ENCODE results near the gene ARPC5.
A peak's percentile ranks its signal among the peaks of the same experiment; 100 is the strongest.
"Not testable (repeated sequence)": the region's sequence is repeated elsewhere in the genome, so short reads cannot be mapped to it uniquely, and the experiment has no call there.

Gene ARPC5

DNA sequence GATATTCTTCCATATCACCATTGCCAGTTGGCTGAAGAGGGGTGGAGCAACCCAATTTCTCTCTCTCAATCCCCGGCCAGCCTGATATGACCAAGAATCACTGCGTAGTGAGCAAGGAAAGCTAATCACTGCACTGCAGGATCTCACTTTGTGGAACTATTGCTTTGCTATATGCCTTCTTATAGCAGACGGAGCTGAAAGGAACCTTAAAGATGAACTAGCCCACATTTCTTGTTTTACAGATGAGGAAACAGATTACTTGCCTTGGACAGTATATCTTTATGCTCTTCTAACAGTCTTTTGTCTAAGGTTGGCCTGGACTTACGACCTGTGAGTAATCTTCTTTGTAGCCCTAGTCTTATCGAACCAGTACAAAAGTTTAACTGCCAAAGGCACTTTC, 9.9 kb upstream of the ARPC5 start:
- no peak for DNase-seq

DNA sequence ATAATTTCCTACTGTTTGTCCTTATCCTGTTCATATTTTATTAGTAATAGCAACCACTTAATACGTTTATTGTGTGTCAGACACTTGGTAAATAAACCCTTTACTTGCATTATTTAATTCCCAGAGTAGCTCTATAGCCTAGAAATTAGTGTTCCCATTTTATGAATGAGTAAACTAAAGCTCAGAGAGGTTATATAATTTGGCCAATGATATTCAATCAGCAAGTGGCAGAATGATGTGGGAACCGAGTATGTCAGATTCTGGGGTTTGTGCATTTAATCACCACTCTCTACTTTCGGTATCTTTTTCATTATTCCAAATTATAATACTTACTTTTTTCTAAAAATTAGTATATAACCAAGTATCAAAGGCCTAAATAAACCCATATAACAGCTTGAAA, 6.6 kb upstream of the ARPC5 start:
- DNase-seq, result no peak

DNA sequence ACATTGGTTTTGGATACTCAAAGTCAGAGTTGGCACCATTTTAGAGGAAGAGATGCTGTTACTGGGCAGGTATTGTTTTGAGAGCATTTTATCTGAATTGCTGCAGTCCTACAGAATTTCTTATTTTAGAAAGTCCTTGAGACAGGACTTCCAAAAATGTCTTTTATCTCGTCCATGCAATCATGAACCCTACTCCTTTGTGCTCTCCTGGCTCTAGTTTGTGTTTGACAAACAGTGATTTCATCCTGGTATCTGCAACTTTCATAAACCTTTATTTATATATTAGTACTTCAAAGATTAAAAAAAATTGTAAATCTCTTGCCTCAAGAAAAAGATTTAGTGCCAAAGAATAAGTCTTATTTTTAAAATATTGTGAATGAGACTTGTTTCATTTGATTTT, 4.6 kb upstream of the ARPC5 start:
- DNase-seq, result no peak

DNA sequence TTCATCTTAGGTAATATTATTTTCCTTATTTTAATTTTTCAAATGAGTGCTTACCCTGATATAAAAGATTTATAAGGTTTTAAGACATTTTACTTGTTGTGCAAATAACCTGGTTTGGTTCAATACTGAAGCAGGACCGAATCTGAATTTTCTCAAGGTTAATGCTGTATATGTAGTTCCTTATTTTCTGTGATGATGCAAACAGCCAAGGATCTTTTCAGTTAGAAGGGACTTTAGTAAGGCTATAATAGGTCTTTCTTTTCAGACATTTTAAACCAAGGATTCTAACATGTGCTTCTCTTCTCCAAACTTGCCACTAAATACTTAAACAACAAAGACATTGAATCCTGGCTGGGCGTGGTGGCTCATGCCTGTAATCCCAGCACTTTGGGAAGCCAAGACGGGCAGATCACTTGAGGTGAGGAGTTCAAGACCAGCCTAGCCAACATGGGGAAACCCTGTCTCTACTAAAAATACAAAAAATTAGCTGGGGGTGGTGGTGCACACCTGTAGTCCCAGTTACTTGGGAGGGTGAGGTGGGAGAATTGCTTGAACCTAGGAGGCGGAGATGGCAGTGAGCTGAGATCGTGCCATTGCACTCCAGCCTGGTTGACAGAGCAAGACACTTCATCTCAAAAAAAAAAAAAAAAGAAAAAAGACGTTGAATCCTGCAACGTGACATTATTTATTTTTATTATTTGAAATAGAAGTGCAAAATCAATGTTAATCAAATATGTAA, 3.2 kb upstream of the ARPC5 start:
- DNase-seq, result no peak

DNA sequence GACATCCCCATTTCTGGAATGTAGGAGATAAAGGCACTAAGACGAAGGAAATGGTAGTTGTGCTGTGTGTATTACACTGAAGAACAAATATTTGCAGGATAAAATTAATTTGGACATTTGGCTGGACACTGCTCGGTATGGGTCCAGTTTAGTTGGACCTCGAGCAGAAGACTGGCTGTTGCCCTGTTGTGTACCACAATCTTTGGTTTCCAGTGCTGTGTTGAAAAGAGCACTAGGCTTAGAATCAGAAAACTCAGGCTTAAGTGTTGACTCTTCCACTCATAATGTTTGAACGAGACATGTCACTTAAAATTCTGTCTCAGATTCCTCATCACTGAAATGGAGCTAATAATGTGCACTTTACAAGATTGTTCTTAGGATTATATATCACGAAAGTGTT, 1.2 kb upstream of the ARPC5 start:
- no peak for DNase-seq

DNA sequence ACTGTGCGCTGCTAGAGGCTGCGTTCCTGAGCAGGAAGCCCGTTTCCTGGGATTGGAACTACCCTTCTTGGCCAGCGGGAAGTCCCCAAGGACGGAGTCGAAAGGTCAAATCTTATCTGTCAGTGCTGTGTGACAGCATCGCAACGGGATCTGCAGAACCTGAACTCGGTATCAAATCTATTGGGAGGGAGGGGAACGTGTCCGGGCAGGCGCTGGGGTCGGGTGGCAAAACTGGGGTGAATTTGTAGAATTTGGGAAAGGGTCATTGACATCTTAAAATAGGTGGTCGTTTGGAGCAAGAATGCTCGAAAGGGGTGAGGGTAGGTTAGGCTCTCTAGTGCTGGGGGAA, 725 bp upstream of the ARPC5 start:
- DNase-seq, result no peak

DNA sequence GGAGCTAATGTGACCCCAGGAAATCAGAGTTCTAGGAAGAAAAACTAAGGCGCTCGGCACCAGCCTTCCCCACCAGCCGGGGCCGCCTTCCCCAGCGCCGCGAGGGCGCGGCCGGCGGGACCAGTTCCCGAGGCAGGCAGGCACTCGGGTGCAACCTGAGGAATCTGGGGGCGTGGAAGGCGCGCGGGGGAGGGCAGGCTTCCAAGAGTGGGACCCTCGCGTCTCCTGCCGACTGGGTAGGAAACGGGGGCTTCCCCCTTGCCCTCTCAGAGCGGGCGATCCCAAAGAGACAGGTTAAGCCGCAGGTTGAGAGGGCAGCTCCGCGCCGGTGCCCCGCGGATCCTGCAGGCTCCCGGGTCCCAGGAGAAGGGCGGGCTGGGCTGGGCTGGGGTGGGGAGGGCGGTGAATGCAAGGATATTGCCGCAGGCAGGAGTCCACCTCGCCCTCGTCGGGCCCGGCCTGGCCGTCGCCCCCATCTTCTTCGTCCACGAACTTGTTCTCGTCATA, 431 bp downstream of the ARPC5 start:
- peak; percentile 24 for DNase-seq

DNA sequence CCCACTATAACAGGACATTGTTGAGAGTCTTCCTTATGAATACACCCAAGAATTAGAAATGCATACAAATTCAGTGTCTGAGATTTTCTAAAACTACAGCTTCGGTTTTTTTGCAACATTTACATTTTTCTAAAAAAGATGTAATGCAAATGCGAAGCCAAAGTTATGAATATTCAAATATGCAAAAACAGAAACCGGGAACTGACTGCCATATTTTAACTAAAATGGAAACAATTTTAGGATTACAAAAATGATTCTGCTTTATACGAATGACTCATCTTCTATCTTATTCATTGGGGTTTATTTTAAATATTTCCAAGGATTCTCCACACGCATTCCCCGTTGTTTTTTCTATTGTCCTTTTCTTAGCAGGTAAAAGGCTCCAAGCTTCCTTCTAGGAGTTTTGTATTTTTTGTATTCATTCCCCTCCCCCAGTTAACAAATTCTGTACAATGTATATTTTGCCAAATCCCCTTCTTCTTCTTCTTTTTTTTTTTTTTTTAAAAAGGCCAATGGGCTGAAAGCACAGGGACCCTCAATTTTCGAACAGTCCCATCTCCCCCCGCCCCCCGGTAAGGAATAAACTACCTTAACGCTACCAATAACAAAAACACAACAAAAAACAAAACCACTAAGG, 1.0 kb downstream of the ARPC5 start:
- DNase-seq, result no peak

DNA sequence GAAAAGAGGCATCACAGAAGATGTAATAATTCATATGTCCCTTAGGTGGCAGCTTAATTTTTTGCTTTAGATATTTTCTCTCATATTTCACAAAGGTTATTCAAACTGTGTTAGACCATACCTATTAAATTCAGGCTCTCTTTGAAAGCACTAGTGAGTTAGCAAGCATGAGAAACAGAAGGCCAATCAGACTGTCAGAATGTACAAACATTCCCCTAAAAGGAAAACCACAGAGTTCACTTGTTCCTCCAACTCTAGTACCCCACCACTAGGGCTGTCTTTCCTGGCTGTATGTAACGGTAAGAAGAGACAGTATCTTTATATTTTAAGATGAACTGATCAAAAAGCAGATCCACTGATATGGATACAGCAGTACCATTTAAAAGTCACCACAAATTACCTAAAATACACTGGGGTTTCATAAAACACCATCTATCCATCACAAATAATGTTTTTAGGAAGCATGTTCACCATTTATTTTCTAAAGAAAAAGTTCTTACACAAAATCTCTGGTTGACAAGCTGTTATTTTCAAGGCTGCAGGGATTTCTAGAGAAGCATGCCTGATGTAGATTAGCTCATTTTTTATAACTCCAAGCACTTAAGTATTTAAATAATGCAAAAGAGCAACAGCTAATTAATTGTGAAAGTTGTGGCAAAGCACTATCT, 1.8 kb downstream of the ARPC5 start:
- DNase-seq, result no peak

DNA sequence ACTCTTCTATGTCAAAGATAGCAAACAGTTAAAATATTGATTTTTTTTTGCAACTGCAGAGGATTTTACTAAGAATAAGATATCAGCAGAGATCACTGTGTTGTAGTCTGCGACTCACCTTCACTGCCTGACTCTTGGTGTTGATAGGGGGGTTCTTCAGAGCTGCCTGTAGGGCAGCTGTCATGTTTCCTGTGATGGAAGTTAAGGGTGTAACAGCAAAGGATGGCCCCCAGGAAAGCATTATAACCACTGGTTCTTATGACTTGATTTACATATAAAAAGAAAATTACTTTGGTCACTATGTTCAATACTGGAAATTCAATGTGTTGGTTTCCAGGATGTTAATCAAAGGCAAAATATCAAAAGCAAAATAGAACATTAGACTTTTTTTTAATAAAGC, 2.6 kb downstream of the ARPC5 start:
- DNase-seq, result no peak

DNA sequence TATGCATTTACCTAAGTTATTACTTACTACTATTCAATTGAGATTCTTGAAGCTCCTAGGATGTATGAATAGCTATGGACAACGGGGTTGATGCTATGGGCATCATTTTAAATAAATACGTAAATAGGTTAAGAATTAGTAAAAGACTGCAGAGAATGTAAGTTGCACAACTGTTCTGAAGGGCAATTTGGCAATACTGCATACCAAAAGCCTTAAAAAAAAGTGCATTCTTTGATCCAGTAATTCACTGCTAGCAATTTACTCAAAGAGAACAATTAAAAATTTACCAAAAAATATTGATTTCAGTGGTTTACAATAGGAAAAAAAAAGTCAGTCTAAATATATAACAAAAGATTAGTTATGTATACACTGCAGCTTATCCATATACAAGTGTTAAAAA, 3.5 kb downstream of the ARPC5 start:
- no peak for DNase-seq

DNA sequence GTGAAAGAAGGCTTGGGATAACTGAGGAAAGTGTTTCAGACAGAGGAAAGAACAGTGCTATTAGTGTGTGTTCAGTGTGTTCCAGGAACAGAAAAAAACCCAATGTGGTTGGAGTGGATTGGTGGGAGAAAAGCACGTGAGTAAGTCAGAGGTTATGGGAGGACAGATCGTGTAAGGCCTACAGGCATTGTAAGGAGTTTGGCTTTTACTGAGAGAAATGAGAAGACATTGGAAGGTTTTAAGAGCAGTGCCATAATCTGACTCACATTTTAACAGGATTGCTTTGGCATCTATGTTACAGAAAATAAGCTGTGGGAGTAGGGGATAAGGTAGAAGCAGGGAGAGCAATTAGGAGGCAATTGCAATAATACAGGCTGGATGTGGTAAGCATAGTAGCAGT, 4.8 kb downstream of the ARPC5 start:
- no peak for DNase-seq

DNA sequence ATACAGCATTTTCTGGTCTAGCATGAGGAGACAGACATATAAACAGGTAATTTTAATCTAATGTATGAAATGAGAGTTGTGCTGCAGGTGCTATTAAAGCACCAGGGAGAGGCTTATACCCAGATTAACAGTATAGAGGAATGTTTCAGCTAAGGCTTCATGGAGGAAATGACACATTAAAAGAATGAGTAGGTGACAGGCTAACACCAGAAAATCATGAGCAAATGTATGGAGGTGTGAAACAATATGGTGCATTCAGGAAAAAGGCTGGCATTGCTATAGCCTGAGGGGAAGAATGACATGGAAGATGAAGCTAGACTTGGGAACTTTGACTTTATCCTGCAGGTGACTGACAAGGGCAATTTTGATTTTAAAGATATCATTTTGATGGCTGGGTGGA, 7.0 kb downstream of the ARPC5 start:
- DNase-seq, result no peak

DNA sequence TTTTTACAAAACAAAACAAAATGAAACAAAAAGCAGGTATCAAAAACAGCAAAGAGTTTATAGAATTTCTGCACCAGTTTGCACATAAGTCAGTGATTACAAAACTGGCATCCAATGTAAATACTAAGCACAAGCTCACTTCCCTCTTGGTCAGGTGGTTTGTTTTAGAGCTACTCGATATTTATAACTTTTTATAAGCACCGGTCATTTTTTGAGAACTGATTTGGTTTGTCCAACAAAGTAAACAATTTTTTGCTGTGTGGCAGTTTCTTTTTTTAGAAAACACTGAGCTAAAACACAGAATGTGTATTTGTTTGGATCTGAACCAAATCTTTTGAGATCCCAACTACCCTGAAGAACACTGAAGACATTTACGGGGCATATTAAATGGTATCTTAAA, 9.3 kb downstream of the ARPC5 start:
- not testable (repeated sequence) for DNase-seq

DNA sequence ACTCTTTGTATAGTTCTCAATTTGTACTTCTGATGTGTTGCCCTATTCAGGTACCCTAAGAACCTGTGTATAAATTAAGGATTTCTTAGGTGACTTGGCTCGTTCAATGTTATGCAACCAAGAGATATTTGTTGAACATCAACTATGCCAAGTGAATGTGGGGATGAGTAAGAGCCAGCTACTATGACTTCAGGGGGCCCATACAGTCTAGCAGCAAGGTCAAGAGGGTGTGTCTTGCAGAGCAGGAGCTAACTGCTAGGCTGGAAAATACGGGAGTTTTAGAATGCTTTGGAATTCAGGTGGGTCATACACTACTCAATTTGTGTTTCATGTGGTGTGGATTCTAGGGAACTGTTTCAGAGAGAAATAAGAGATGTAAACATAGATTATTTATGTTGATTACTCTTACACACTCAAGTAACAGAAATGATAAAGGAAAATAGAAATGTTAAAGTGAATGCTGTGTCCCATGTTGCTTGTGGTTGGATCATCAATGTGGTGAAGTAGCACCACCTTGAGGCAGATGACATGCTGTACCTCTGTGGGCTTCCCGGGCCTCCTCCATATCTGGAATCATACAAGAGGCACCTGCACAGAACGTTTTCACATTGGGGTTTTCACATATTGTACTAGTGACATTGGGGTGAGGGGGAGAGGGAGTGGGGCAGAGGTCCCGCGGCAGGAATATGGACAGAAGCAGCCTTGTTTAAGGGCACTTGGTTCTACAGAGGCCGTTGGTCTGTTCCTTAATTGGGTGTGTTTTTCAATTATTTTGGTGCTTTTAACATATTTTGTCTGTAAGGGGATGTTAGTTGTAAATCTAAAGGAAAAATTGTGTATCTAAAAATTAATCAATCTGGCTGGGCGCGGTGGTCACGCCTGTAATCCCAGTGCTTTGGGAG, 12.4 kb downstream of the ARPC5 start:
- DNase-seq, result peak; percentile 36

DNA sequence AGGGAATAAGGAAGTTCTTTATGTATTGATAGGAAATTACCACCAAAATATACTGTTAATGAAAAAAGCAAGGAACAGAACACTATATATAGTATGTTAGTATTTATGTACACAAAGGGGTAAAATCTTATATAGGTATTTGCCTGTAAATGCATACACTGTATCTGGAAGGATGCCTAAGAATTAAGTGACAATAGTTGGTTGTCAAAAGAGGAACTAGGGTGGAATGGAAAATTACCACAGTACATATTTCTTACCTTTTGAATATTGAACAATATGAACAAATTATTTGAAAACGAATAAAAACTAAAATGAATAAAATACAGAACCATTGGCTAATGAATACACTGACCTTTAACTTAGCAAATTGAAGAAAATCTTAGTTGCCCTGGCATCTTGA, 13.6 kb downstream of the ARPC5 start:
- no peak for DNase-seq

DNA sequence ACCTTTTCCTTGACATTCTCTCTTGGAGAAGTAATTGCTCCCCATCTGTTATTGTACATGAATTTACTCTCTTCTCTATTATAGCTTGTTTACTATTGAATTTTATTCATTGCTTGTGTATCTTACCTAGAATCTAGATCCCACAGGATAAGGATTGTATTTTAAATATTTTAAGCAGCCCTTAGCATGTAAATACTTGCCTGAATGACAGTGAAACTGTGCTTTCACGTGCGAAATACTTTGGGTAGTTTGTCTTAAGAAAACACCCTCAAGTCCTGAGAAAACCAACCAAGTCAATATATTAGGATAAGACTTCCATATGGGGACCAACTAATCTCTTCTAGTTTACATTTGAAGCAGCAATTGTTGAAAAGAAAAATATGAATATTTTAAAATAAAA, 15.3 kb downstream of the ARPC5 start:
- no peak for DNase-seq

DNA sequence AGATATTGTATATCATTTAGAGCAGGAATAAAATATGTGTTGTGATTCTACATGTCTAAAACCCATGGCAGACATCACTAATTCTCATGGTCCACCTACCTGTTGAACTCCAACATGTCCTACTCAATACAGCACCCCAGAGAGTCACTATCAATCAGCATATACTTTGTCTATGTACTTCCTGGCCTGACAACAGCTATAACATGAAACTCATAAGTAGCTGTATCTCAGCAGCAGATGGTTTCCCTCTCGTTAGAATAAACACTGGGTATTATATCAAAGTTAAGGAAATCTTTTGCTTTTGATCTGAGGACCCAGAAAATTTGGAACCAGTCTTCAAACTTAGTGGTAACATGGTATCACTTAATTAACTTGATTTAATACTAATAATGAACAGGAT, 15.8 kb downstream of the ARPC5 start:
- no peak for DNase-seq

DNA sequence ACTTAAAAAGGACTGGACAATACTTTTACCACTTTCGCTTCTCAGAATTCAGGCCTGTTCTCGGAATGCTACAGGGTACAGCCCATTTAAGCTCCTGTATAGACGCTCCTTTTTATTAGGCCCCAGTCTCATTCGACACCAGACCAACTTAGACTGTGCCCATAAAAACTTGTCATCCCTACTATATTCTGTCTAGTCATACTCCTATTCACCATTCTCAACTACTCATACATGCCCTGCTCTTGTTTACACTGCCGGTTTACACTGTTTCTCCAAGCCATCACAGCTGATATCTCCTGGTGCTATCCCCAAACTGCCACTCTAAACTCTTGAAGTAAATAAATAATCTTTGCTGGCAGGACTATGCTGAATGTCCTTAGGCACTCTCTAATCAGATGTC, 17.4 kb downstream of the ARPC5 start:
- not testable (repeated sequence) for DNase-seq

DNA sequence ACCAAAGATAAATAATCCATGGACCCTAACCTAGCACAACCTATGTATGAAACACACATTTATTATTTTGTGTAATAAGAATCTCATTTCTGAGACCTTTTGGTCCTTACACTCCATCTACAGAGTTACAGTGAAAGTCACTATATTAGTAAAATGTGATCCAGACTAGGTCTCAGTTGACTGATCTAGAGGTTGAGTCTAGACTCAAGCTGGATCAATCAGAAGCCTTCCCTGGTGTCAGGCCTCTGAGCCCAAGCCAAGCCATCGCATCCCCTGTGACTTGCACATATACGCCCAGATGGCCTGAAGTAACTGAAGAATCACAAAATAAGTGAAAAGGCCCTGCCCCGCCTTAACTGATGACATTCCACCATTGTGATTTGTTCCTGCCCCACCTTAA, 22.6 kb downstream of the ARPC5 start:
- DNase-seq, result not testable (repeated sequence)

DNA sequence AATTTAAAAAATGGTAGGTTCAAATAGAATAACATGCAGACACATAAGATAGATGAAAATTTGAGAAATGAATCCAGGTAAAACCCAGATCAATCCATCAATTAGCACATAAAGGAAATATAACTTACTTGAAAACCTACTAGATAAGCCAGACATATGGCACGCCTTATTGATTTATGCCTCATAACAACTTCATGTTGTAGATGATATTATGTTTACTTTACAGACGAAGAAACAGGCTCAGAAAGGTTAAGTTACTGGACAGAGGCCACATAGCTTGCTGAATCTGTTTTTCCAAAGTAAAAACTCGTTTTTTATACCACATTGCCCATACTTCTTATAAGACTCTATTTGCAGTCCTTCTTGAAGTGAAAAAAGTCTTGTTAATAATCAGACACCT, 23.2 kb downstream of the ARPC5 start:
- no peak for DNase-seq

DNA sequence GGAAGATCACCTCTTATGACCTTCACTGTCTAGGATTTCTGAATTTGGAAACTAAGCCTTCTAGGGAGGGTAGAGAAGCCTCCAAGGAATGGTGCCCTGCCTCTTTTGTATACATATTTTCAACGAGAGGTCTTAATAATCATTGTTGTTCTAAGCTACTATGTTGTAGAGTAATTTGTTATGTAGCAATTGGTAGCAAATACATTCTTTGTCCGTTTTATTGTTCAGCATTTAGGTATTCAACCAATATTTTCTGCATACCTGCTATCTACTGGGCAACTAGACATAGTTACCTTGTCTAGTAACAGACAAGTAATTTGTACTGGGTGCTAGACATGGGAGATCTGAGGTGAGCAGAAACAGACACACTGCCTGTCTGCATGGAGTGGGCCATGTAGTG, 24.6 kb downstream of the ARPC5 start:
- DNase-seq, result no peak

DNA sequence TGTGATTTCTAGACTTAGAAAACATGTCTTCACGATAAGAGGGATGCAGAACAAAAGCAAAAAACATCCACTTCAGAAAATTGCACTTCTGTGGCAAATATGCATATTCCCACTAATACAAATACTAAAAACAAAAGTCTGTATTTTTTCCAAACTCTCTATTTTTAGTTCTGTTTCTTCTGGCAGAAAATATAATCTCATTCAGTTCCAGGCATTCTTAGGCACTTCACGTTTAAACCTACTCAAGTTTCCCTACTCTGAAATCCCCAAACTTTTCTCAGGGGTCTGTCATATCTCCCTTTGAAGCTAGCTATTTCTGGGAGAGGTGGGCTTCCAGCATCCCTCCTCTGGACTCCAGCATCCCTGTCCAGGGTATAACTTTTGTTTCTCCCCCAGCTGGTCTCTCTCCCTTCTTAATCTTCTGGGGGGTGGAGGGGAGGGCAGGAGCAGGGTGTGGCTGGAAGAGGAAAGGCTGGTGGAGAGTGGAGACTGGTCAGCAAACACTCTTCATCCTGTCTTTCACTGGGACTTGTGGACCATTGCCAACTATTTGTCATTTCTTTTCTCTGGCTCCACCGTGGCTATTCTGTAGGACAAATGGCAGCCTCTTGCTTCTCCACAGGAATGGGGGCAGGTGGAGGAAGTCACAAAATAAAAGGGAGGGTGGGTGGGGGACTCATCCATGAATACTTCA, 25.7 kb downstream of the ARPC5 start:
- no peak for DNase-seq

Measured in activated naive CD4-positive, alpha-beta T cell treated with Interleukin-2 at 50 U/mL for 16 hours (primary cell).